Cardiac septum (tissue), 1 donor: Measurements from ENCODE around the gene RUNDC3A. TPM values are rescaled to one million over a fixed set of nuclear protein-coding genes. Genes with fewer than 3 reads are reported as not detected.

Experiments used
- DNase-seq: peaks from one replicate; pipeline ENCODE4 v3.0.0-alpha.2; 2020; ENCODE audit warnings: low spot score
- intact Hi-C: fragments of 100-400 bp; cut with DNase I; formaldehyde crosslinking; loops from one replicate; pipeline ENCODE4 v1.14.0; 2022
- long read RNA-seq: library from polyadenylated mRNA; unstranded; transcript quantifications from one replicate; pipeline ENCODE4 v2.0.0, GENCODE V29; 2021
- total RNA-seq: library from RNA; stranded (reverse); fragmentation: NEBNext Ultra II Directional; extraction: Animal tissue kit (Norgen Biotek cat#: 25700); gene quantifications from one replicate; pipeline ENCODE4 v1.2.1, GENCODE V29; 2021
- donor health status: DM: no; HTN: no; CAD: no.

Gene RUNDC3A
- total RNA-seq, result 0.97 TPM
- long read RNA-seq, result 0 reads

GRCh38 chr17:44308320-44308818 lies at the start of gene RUNDC3A:
RUNDC3A (plus strand) TSS chr17:44308601; CDS start chr17:44308833, 232 bp downstream.
- DNase-seq, result peak; percentile 93
- intact Hi-C loops, result no loop called here

- intact Hi-C loops, result no loop called here
- DNase-seq, result no peak
These were observed 49.5 kb upstream of the RUNDC3A start for GRCh38 chr17:44258811-44259351.

GRCh38 chr17:44260296-44260695 lies 48.1 kb upstream of the RUNDC3A start:
- intact Hi-C loops, result no loop called here

DNA sequence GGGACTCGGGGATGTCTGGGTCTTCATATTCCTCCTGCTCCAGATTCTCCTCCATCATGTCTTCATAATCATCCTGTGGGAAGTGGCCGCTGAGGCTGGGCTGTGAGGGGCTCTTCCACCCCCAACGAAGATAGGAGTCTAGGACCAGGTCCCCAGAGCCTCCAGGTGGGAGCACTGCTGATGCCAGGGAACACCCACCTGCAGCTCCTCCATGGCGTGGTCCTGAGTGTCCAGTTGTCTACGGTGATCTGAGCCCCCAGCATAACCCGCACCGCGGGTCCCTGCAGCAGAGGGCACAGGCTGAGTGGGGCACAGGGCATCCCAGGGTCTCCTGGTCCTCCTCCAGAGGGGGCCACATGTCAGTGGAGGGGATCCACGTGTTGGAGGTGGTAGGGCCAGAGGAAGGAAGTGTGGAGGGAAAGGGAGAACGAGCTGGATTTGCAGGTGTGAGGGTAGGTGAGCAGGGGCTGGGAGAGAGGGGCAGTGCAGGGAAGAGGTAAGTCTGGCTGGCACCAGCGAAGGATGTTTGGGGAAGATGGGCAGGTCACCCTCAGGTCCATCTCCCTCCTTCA lies 45.7 kb upstream of the RUNDC3A start:
- no peak for DNase-seq
- intact Hi-C loops, result no loop called here

More at GRCh38 chr17:44260296-44260695, 48.1 kb upstream of the RUNDC3A start:
- DNase-seq, result no peak

GRCh38 chr17:44263345-44263902 lies 45.0 kb upstream of the RUNDC3A start:
- intact Hi-C loops, result no loop called here
- no peak for DNase-seq

DNA sequence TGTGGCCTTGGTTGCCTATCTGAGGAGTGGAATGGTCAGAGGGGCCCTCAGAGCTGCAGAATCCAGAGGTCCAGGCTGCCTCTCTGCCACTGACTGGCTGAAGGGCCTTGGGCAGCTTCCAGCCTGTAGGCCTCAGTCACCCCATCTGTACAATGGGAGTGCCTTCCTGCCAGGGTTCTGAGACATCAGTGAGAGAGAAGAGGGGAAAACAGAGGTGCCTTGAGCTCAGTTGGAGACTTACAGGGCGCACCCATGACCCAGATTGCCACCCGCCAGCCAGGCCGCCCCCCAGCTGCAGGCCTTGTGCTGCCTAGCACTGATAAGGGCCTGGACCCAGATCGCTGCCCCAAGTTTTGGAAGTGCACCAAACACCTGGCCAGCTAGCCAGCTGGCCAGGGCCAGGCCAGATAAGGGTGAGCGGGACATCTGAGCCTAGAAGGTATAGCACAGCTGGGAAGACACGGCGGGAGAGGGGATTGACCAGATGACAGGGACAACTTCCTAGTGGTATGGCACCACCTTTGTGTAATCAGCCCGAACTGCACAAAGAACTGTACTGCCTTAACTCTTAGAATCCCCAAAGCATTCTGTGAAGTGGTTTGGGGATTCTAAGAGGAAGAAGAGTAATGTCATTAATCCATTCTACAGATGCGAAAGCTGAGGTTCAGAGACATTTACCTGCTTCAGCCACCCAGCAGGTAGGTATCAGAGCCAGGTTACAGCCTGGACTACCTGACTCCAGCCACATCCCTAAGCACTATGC lies 41.8 kb upstream of the RUNDC3A start:
- DNase-seq, result no peak
- intact Hi-C loops, result no loop called here

DNA sequence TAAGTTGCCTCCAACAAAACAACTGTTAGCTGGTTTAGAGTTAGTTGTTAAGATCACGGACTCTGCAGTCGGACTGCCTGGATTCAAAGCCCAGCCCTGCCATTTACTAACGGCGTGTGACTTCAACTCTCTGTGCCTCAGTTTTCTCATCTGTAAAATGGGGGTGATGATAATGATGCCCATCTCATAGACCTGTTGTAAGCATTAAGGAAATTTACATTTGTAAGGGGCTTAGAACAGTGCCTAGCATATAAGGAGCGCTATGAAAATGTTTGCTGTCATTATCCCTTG lies 41.3 kb upstream of the RUNDC3A start:
- intact Hi-C loops, result no loop called here
- no peak for DNase-seq

- intact Hi-C loops, result no loop called here
- DNase-seq, result no peak
These were observed 40.4 kb upstream of the RUNDC3A start, which contains the start of gene SLC4A1 for GRCh38 chr17:44267818-44268490. SLC4A1 (minus strand) TSS chr17:44268135; CDS start chr17:44262866, 5,269 bp downstream.

- no peak for DNase-seq
- intact Hi-C loops, result no loop called here
These were observed 39.5 kb upstream of the RUNDC3A start for GRCh38 chr17:44268709-44269534.

GRCh38 chr17:44269535-44270240 lies 38.7 kb upstream of the RUNDC3A start:
- intact Hi-C loops, result no loop called here
- DNase-seq, result no peak

DNA sequence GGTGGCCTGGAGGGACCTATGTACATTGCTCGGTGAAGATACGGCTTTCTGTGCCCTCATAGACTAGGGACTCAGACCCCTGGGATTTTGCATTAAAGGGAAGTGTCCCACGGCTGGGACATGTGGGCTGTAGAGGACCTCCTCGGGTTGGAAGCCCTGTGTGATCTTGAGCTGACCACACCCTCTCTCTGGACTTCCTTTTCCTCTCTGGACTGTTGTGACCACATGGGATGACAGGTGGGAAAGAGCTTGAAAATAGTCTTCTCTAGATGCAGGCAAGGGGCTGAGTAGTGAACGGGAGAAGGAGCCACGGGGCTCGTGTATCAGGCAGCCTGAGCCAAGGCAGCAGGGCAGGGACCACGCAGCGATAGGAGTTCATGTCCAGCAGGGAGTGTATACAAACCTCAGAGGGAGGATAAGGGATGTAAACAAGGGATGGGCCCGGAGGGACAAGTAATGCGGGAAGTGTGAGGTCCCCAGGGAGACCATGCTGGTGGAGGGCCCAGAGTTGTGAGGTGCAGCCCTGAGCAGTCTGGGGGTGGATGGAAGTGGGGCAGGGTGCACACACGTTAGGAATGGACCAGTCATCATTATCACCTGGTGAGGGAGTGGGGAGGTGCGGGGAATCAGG lies 36.0 kb upstream of the RUNDC3A start:
- DNase-seq, result no peak
- intact Hi-C loops, result no loop called here

DNA sequence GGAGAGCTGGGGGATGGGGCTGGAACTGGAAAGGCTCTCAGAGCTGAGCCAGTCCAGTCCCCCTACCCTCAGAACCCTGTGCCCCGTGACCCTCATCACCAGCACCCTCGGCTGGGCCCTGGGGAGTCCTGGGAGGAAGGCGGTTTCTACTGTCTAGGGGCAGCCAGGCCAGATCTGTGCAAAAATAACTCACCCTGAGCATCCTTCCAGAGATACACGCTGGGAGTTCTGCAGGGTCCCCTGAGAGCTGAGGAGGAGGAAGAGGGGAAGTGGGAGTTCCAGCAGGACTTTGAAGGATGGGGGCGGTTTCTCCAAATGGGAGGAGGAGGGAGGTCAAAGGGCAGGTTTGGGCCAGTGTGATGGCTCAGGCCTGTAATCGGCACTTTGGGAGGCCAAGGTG lies 35.4 kb upstream of the RUNDC3A start:
- intact Hi-C loops, result no loop called here

GRCh38 chr17:44273607-44274006 lies 34.8 kb upstream of the RUNDC3A start:
- intact Hi-C loops, result no loop called here
- DNase-seq, result no peak

More for the DNA sequence above, 35.4 kb upstream of the RUNDC3A start:
- DNase-seq, result no peak

- DNase-seq, result no peak
- intact Hi-C loops, result loop anchor here (2.0 kb wide), 1 partner anchor 57 kb away; no protein-coding TSS in a partner anchor
These were observed 30.4 kb upstream of the RUNDC3A start for GRCh38 chr17:44277976-44278375.

DNA sequence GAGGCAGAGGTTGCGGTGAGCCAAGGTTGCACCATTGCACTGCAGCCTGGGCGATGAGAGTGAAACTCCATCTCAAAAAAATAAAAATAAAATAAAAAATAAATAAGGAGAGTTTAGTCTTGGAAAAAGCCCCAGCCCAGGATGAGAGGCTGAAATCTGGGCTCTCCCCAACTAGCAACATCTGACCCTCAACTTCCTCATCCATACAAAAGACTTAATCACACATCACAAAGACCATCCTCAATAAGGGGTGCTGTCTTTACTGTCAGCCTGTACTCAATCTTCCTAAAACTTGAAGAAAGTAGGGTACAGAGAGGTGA lies 29.1 kb upstream of the RUNDC3A start:
- DNase-seq, result no peak
- intact Hi-C loops, result loop anchor here (2.0 kb wide), 1 partner anchor 59 kb away; no protein-coding TSS in a partner anchor

GRCh38 chr17:44279666-44280391 lies 28.6 kb upstream of the RUNDC3A start:
- intact Hi-C loops, result loop anchor here (2.0 kb wide), 1 partner anchor 59 kb away; no protein-coding TSS in a partner anchor
- peak; percentile 89 for DNase-seq

- intact Hi-C loops, result no loop called here
- DNase-seq, result no peak
These were observed 27.9 kb upstream of the RUNDC3A start for GRCh38 chr17:44280392-44280937.
